Spleen (tissue), 7 donors: Measurements from ENCODE around the gene MBOAT7.

Source experiments
- CTCF ChIP-seq, 11 experiments: fragments of 200-600 bp in 7 of 11; fragments of 450-650 bp in 4 of 11; sonication (generic) in 4 of 11; IDR thresholded peaks in 8 of 11; conservative IDR thresholded peaks in 3 of 11; 1 replicate in 7 of 11; 2 replicates in 4 of 11; pipeline versions ENCODE4 v1.4.0 to v1.8.0; 2016 to 2021; ENCODE audit warnings: antibody characterized with exemption in 11 of 11, inconsistent platforms in 4 of 11, mild to moderate bottlenecking in 1 of 11
- POLR2A ChIP-seq, 3 donors: fragments of 450-650 bp; IDR thresholded peaks; one replicate each; pipeline ENCODE4 v1.5.1; 2017; ENCODE audit warnings: antibody characterized with exemption in 3 of 3, mild to moderate bottlenecking in 1 of 3
- POLR2AphosphoS5 ChIP-seq, 3 donors: sonication (generic); formaldehyde crosslinking; IDR thresholded peaks; one replicate each; pipeline ENCODE4 v1.5.1; 2017; ENCODE audit warnings: antibody characterized with exemption in 3 of 3
- donor health status: DM: no; HTN: no; CAD: no; lungs with moderate emphysema.
- donor health status: DM: no; HTN: no; CAD: no.
- donor health status: DM: no; HTN: no; CAD: no.

GRCh38 chr19:54183431-54183830, 5.9 kb downstream of the MBOAT7 start:
- TF ChIP-seq POLR2AphosphoS5 (IDR thresholded peaks at IDR 0.05), result peak in 1 of 3 donors; percentile 42
- TF ChIP-seq CTCF (IDR thresholded peaks at IDR 0.05 in 8 of 11, conservative IDR thresholded peaks at IDR 0.05 in 3 of 11), result no peak
- no peak for TF ChIP-seq POLR2A (IDR thresholded peaks at IDR 0.05)
